B cell (primary cell): ENCODE results near the gene KIF21B. TPM values are rescaled to one million over a fixed set of nuclear protein-coding genes. Genes with fewer than 3 reads are reported as not detected.

Experiments
- ATAC-seq: fragments of 200-7000 bp; cut with Tn5 transposase; one replicate; pipeline ENCODE4 v1.10.0; 2021; ENCODE audit warnings: low read depth, mild to moderate bottlenecking, moderate number of reproducible peaks, moderate library complexity
- CTCF ChIA-PET: fragments of 350-600 bp; sonication (Branson Sonifier 250); formaldehyde crosslinking; loops from one replicate; lab custom pipeline; 2021; ENCODE audit warnings: antibody characterized with exemption, inconsistent platforms; lab: Charles Lee
- POLR2A ChIA-PET: fragments of 350-600 bp; sonication (Branson Sonifier 250); formaldehyde crosslinking; loops from one replicate; lab custom pipeline; 2021; ENCODE audit warnings: antibody characterized with exemption; lab: Charles Lee
- DNase-seq: peaks from one replicate; pipeline ENCODE4 v3.0.0; 2013
- H2AFZ ChIP-seq: 2 replicates; pipeline ENCODE4 v1.6.1; 2012; ENCODE audit warnings: mild to moderate bottlenecking, low read depth, low read length; ENCODE audit not compliant: insufficient read depth, poor library complexity, severe bottlenecking
- H3K27ac ChIP-seq, 2 donors: 1 replicate in 1 of 2; 2 replicates in 1 of 2; pipeline ENCODE4 v1.5.1; 2012 to 2013; ENCODE audit warnings: low read length in 2 of 2, mild to moderate bottlenecking in 2 of 2, moderate library complexity in 1 of 2
- H3K27me3 ChIP-seq, 4 experiments: fragments of 200-600 bp in 1 of 4; sonication (generic) in 1 of 4; replicated peaks in 1 of 4; 1 replicate in 2 of 4; 2 replicates in 2 of 4; pipeline versions ENCODE4 v1.6.1 to v1.7.0; 2013 to 2016; ENCODE audit warnings: low read length in 3 of 4, mild to moderate bottlenecking in 2 of 4, mixed read lengths in 1 of 4, moderate library complexity in 1 of 4; ENCODE audit not compliant: insufficient read depth in 4 of 4, control insufficient read depth in 3 of 4; ENCODE audit errors: control extremely low read depth in 1 of 4
- H3K36me3 ChIP-seq, 2 experiments: replicated peaks in 1 of 2; 1 replicate in 1 of 2; 2 replicates in 1 of 2; pipeline versions ENCODE4 v1.6.1 to v1.7.1; 2013; ENCODE audit warnings: low read length in 1 of 2; ENCODE audit not compliant: insufficient read depth in 2 of 2, control insufficient read depth in 1 of 2; ENCODE audit errors: control extremely low read depth in 1 of 2, extremely low read depth in 1 of 2
- H3K4me1 ChIP-seq, 2 donors: fragments of 200-600 bp in 1 of 2; sonication (generic) in 1 of 2; 1 replicate in 1 of 2; 2 replicates in 1 of 2; pipeline versions ENCODE4 v1.5.1 to v1.6.1; 2013 to 2017; ENCODE audit warnings: low read length in 2 of 2; ENCODE audit not compliant: control insufficient read depth in 2 of 2, insufficient read depth in 2 of 2
- H3K4me2 ChIP-seq: replicated peaks from 2 replicates; pipeline ENCODE3; 2012; ENCODE audit warnings: mild to moderate bottlenecking, low read depth, low read length; ENCODE audit not compliant: poor library complexity, severe bottlenecking
- H3K4me3 ChIP-seq, 5 experiments: fragments of 200-600 bp in 1 of 5; sonication (generic) in 1 of 5; 1 replicate in 3 of 5; 2 replicates in 2 of 5; pipeline versions ENCODE4 v1.5.1 to v1.7.0; 2011 to 2016; ENCODE audit warnings: low read length in 4 of 5, mild to moderate bottlenecking in 4 of 5, low read depth in 2 of 5, control low read depth in 1 of 5, moderate library complexity in 1 of 5; ENCODE audit not compliant: insufficient read depth in 1 of 5; ENCODE audit errors: control extremely low read depth in 1 of 5, extremely low read depth in 1 of 5
- H3K79me2 ChIP-seq: fragments of 200-600 bp; sonication (generic); one replicate; pipeline ENCODE4 v1.6.0; 2016; ENCODE audit warnings: low read length; ENCODE audit not compliant: control insufficient read depth, insufficient read depth
- H3K9ac ChIP-seq: fragments of 200-600 bp; sonication (generic); 2 replicates; pipeline ENCODE4 v1.6.1; 2017; ENCODE audit warnings: mild to moderate bottlenecking, low read length, moderate library complexity
- H3K9me3 ChIP-seq, 3 donors: one replicate each; pipeline versions ENCODE4 v1.6.1 to v1.7.1; 2013; ENCODE audit warnings: low read length in 2 of 3; ENCODE audit not compliant: control insufficient read depth in 2 of 3, insufficient read depth in 1 of 3; ENCODE audit errors: control extremely low read depth in 1 of 3
- H4K20me1 ChIP-seq: 2 replicates; pipeline ENCODE4 v1.6.0; 2012; ENCODE audit warnings: mild to moderate bottlenecking, low read length; ENCODE audit not compliant: insufficient read depth, control insufficient read depth, poor library complexity, severe bottlenecking
- H3K27ac Mint-ChIP-seq: one replicate; pipeline ENCODE4 v1.8.0; 2021; ENCODE audit warnings: mixed read lengths
- H3K27me3 Mint-ChIP-seq: one replicate; pipeline ENCODE4 v1.8.0; 2021; ENCODE audit warnings: mixed read lengths
- H3K4me1 Mint-ChIP-seq: one replicate; pipeline ENCODE4 v1.8.0; 2021; ENCODE audit warnings: mixed read lengths
- H3K4me3 Mint-ChIP-seq: one replicate; pipeline ENCODE4 v1.8.0; 2021; ENCODE audit warnings: mixed read lengths
- H3K9me3 Mint-ChIP-seq: one replicate; pipeline ENCODE4 v1.8.0; 2022; ENCODE audit warnings: mixed read lengths; ENCODE audit not compliant: insufficient read depth
- EZH2 ChIP-seq: IDR thresholded peaks from 2 replicates; pipeline ENCODE4 v1.6.1; 2012; ENCODE audit warnings: borderline replicate concordance, low read depth, mild to moderate bottlenecking, moderate library complexity, low read length; ENCODE audit not compliant: insufficient read depth, poor library complexity, severe bottlenecking
- WGBS: methylation state at CpG from one replicate; pipeline ENCODE4 v1.1.5; 2013; ENCODE audit warnings: missing lambda C conversion rate; ENCODE audit not compliant: insufficient coverage; 5-methylcytosine and 5-hydroxymethylcytosine counted together
- intact Hi-C: fragments of 100-400 bp; cut with micrococcal nuclease; formaldehyde crosslinking; loops from one replicate; pipeline ENCODE4 v1.10.0; 2022
- polyA plus RNA-seq: library from polyadenylated mRNA; depleted of rRNA; stranded (reverse); fragments of >200 nt; gene quantifications from 2 replicates; pipeline ENCODE4 v1.2.3, GENCODE V29; 2012
- total RNA-seq, 2 donors: library from RNA; stranded (reverse); fragments of 120-200 nt in 1 of 2; gene quantifications; 1 replicate in 1 of 2; 2 replicates in 1 of 2; pipeline versions ENCODE4 v1.2.3 to v1.2.4, GENCODE V29; 2013 to 2022
- TF ChIP-seq, protein P1 (sequence below): fragments of 200-600 bp; IDR thresholded peaks from one replicate; pipeline ENCODE4 v1.8.0; 2022; ENCODE audit warnings: antibody characterized with exemption, mild to moderate bottlenecking

Gene KIF21B
- total and polyA plus RNA-seq, 2 donors (not counting 1 experiment from before 2014, with no cell fraction given): 41.1 to 41.6 TPM

- POLR2A ChIA-PET: interaction anchor here (0.5 kb wide), 1 partner anchor 20 kb away, joined by 3 read pairs; no protein-coding TSS in a partner anchor
- Mint-ChIP-seq H3K4me3 (no peak overlapping the region), H3K27me3 (peaks cover 3% of the 10 kb centered on the region), H3K9me3 (no peaks in the 10 kb centered on the region), H3K4me1 (peaks cover 3% of the 10 kb centered on the region), H3K27ac (no peak overlapping the region)
- ATAC-seq: no peak
- CTCF ChIA-PET: interaction anchor here (0.9 to 15.0 kb wide), 8 partner anchors 12 to 419 kb away, joined by 5 to 303 read pairs (median 12); partner anchors contain the start of gene KIF21B
- no peak overlapping the region for H3K4me3 ChIP-seq
- no peaks in the 10 kb centered on the region for H3K27me3 ChIP-seq
- peaks cover 0 to 2% of the 10 kb centered on the region in 2 donors for H3K4me1 ChIP-seq
- 100% methylated on average over 1 of the region's 2 CpGs for WGBS
- H4K20me1 ChIP-seq: no peaks in the 10 kb centered on the region
- TF ChIP-seq EZH2: no peak
- TF ChIP-seq, protein P1, sequence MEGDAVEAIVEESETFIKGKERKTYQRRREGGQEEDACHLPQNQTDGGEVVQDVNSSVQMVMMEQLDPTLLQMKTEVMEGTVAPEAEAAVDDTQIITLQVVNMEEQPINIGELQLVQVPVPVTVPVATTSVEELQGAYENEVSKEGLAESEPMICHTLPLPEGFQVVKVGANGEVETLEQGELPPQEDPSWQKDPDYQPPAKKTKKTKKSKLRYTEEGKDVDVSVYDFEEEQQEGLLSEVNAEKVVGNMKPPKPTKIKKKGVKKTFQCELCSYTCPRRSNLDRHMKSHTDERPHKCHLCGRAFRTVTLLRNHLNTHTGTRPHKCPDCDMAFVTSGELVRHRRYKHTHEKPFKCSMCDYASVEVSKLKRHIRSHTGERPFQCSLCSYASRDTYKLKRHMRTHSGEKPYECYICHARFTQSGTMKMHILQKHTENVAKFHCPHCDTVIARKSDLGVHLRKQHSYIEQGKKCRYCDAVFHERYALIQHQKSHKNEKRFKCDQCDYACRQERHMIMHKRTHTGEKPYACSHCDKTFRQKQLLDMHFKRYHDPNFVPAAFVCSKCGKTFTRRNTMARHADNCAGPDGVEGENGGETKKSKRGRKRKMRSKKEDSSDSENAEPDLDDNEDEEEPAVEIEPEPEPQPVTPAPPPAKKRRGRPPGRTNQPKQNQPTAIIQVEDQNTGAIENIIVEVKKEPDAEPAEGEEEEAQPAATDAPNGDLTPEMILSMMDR: no peak
- H3K36me3 ChIP-seq: no peaks in the 10 kb centered on the region
- H3K79me2 ChIP-seq: no peaks in the 10 kb centered on the region
- H3K4me2 ChIP-seq: no peak overlapping the region
- H3K27ac ChIP-seq: no peak overlapping the region
- no peak for DNase-seq
- H3K9me3 ChIP-seq: no peaks in the 10 kb centered on the region
- intact Hi-C loops: loop anchor here (10.0 kb wide), 1 partner anchor 486 kb away; no protein-coding TSS in a partner anchor
- H2AFZ ChIP-seq: no peak overlapping the region
- H3K9ac ChIP-seq: no peak overlapping the region
Observed at GRCh38 chr1:201041011-201041410, 17.5 kb upstream of the KIF21B start.

GRCh38 chr1:201039876-201040275 lies 16.4 kb upstream of the KIF21B start:
- H3K9ac ChIP-seq: no peak overlapping the region
- no peak overlapping the region for H3K4me2 ChIP-seq
- Mint-ChIP-seq H3K9me3 (no peaks in the 10 kb centered on the region), H3K4me1 (peaks cover 3% of the 10 kb centered on the region), H3K4me3 (no peak overlapping the region), H3K27me3 (no peaks in the 10 kb centered on the region), H3K27ac (no peak overlapping the region)
- H3K4me1 ChIP-seq: peaks cover 0 to 2% of the 10 kb centered on the region in 2 donors
- H3K9me3 ChIP-seq: no peaks in the 10 kb centered on the region
- DNase-seq (no peak), ATAC-seq (no peak)
- no peak overlapping the region for H3K4me3 ChIP-seq
- no peaks in the 10 kb centered on the region for H3K79me2 ChIP-seq
- H2AFZ ChIP-seq: no peak overlapping the region
- CTCF ChIA-PET: interaction anchor here (0.6 to 15.0 kb wide), 6 partner anchors 9 to 233 kb away, joined by 4 to 303 read pairs (median 44); partner anchors contain the start of gene KIF21B
- POLR2A ChIA-PET: no interaction called here
- intact Hi-C loops: loop anchor here (10.0 kb wide), 1 partner anchor 485 kb away; no protein-coding TSS in a partner anchor
- no peaks in the 10 kb centered on the region for H4K20me1 ChIP-seq
- no peak for TF ChIP-seq EZH2
- TF ChIP-seq, protein P1: no peak
- H3K36me3 ChIP-seq: no peaks in the 10 kb centered on the region
- no peak overlapping the region for H3K27ac ChIP-seq
- no peaks in the 10 kb centered on the region for H3K27me3 ChIP-seq
- 86% methylated on average over 5 of the region's 5 CpGs for WGBS
